AG09309 (cell line): ENCODE data around the gene CAMK1G.

ENCODE experiments used
- DNase-seq: peaks from one replicate; pipeline ENCODE4 v3.0.0-alpha.2; 2010; ENCODE audit warnings: low read depth
- H3K4me3 ChIP-seq: 2 replicates; pipeline ENCODE4 v1.5.1; 2011; ENCODE audit warnings: mild to moderate bottlenecking, low read depth, low read length, moderate library complexity; ENCODE audit not compliant: control insufficient read depth
- TF ChIP-seq, protein P1 (sequence below): IDR thresholded peaks from 2 replicates; pipeline ENCODE4 v1.5.1; 2011; ENCODE audit warnings: mild to moderate bottlenecking, low read depth, low read length, inconsistent platforms; ENCODE audit not compliant: insufficient read depth, control insufficient read depth; ENCODE audit errors: missing control alignments

Gene CAMK1G

GRCh38 chr1:209612646-209613399, 29.3 kb downstream of the CAMK1G start:
- DNase-seq = no peak
- TF ChIP-seq, protein P1, sequence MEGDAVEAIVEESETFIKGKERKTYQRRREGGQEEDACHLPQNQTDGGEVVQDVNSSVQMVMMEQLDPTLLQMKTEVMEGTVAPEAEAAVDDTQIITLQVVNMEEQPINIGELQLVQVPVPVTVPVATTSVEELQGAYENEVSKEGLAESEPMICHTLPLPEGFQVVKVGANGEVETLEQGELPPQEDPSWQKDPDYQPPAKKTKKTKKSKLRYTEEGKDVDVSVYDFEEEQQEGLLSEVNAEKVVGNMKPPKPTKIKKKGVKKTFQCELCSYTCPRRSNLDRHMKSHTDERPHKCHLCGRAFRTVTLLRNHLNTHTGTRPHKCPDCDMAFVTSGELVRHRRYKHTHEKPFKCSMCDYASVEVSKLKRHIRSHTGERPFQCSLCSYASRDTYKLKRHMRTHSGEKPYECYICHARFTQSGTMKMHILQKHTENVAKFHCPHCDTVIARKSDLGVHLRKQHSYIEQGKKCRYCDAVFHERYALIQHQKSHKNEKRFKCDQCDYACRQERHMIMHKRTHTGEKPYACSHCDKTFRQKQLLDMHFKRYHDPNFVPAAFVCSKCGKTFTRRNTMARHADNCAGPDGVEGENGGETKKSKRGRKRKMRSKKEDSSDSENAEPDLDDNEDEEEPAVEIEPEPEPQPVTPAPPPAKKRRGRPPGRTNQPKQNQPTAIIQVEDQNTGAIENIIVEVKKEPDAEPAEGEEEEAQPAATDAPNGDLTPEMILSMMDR = no peak
- H3K4me3 ChIP-seq = no peak overlapping the region

GRCh38 chr1:209613400-209614150, 30.1 kb downstream of the CAMK1G start:
- no peak for DNase-seq
- H3K4me3 ChIP-seq = no peak overlapping the region
- TF ChIP-seq, protein P1 = no peak

GRCh38 chr1:209614151-209614420, 30.6 kb downstream of the CAMK1G start:
- TF ChIP-seq, protein P1 = no peak
- no peak overlapping the region for H3K4me3 ChIP-seq
- DNase-seq = no peak

- H3K4me3 ChIP-seq = no peak overlapping the region
- no peak for DNase-seq
- TF ChIP-seq, protein P1 = no peak
These were observed 31.4 kb downstream of the CAMK1G start for GRCh38 chr1:209614906-209615305.

DNA sequence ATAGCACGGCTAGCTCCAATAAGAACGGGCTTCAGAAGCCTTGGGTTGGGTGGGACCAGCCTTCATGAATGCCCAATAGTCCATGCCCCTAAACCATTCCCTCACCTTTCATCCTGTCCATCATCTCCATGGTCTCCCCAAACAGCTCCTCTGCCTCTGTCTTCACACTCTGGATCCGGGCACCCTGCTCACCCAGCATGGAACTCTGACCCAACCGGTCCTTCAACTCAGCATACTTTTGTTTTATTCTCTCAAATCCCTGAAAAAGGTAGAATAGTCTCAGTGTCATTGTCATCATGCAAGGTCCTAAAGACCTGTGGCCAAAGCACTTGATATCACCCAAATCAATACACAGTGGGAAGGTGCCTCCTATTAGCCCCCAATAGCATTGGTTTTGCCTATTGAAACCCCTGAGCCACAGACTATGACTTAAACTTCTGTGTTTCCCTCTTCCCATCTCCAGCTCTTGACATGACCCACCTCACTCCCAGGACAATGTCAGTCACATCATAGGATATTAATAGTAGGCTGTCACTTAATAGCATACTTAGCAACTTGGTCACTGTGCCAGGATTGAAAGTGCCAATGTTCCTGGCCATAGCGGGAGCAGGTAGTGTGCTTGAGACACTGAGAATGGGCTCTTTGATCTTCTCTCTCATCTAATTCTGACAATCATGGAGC, 33.0 kb downstream of the CAMK1G start:
- H3K4me3 ChIP-seq = no peak overlapping the region
- TF ChIP-seq, protein P1 = no peak

DNA sequence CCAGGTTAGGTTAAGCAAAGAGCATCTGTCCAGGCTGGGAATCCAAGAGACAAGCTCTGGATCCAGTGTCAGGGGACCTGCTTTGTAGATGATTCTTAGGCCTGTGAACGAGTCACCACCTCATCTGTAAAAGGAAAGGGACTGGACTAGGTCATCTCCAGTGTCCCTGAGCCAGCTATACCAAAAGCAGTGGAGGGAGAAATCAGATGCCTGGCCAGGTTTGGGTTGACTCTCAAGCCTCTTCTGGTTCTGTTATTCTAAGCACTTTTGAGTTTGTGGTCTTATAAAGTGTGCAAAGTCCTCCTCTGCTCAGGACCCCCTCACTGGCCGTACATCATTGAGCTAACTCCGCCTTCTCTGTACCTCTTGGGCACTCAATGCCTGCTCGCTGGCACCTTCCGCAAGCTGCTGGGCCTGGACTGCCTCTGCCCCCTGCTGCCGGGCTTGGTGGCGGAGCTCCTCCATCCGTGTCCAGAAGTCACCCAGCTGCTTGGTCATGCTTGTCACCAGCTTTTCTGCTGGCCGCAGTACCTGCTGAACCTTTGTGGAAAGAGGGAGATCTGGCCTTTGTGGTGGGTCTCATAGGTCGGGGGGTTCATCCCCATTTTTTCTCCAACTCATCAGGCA, 33.6 kb downstream of the CAMK1G start:
- DNase-seq = no peak
- TF ChIP-seq, protein P1 = no peak
- no peak overlapping the region for H3K4me3 ChIP-seq

More for the DNA sequence above, 33.0 kb downstream of the CAMK1G start:
- DNase-seq = no peak
